ENCODE results near the gene KEL.

The KEL gene

GRCh38 chr7:142894112-142894984 lies 67.8 kb downstream of the KEL start:
- H3K4me1 ChIP-seq (ENCODE audit: insufficient read depth, low read length), result 0 out of 2 replicates have a peak, but pooled peaks cover 3% of the 10 kb centered on the region
- H3K9ac ChIP-seq (ENCODE audit: low read depth, low read length), result no peak overlapping the region
- H3K36me3 ChIP-seq (ENCODE audit: insufficient read depth, low read length), result no peaks in the 10 kb centered on the region
- H3K9me3 ChIP-seq (ENCODE audit: control insufficient read depth, insufficient read depth, low read length), result no peaks in the 10 kb centered on the region

GRCh38 chr7:142892951-142893350 lies 69.2 kb downstream of the KEL start:
- Histone ChIP-seq H3K9me3 (ENCODE audit: control insufficient read depth, insufficient read depth, low read length) (no peaks in the 10 kb centered on the region), H3K4me1 (ENCODE audit: insufficient read depth, low read length) (0 out of 2 replicates have a peak, but pooled peaks cover 3% of the 10 kb centered on the region), H3K9ac (ENCODE audit: low read depth, low read length) (no peak overlapping the region), H3K36me3 (ENCODE audit: insufficient read depth, low read length) (no peaks in the 10 kb centered on the region)

GRCh38 chr7:142891490-142892082 lies 70.6 kb downstream of the KEL start:
- Histone ChIP-seq H3K36me3 (ENCODE audit: insufficient read depth, low read length) (no peaks in the 10 kb centered on the region), H3K4me1 (ENCODE audit: insufficient read depth, low read length) (0 out of 2 replicates have a peak, but pooled peaks cover 3% of the 10 kb centered on the region), H3K9ac (ENCODE audit: low read depth, low read length) (no peak overlapping the region), H3K9me3 (ENCODE audit: control insufficient read depth, insufficient read depth, low read length) (no peaks in the 10 kb centered on the region)
